GM13976 (cell line): ENCODE data around the gene SDR9C7.
"Not testable (repeated sequence)": the region's sequence is repeated elsewhere in the genome, so short reads cannot be mapped to it uniquely, and the experiment has no call there.

Source experiments
- DNase-seq: peaks from one replicate; pipeline ENCODE4 v3.0.0; 2012; ENCODE audit warnings: low spot score
- CTCF ChIP-seq: IDR thresholded peaks from 2 replicates; pipeline ENCODE4 v1.5.1; 2012; ENCODE audit warnings: borderline replicate concordance, mild to moderate bottlenecking; ENCODE audit not compliant: insufficient read depth; ENCODE audit errors: extremely low read depth, missing control alignments, control extremely low read depth
- in situ Hi-C: fragments of 300-500 bp; cut with MboI; formaldehyde crosslinking; loops from one replicate; pipeline ENCODE4 v1.12.0; 2022; ENCODE audit warnings: low sequenced_read_pairs, mixed read lengths, inconsistent platforms; ENCODE audit not compliant: unreplicated experiment

Gene SDR9C7

GRCh38 chr12:56933826-56934625, at the start of gene SDR9C7:
SDR9C7 (minus strand) TSS chr12:56934408; CDS start chr12:56934261, 147 bp downstream.
- in situ Hi-C loops = no loop called here
- DNase-seq = no peak
- TF ChIP-seq CTCF = no peak

GRCh38 chr12:56983386-56983785, 49.2 kb upstream of the SDR9C7 start:
- DNase-seq = no peak
- in situ Hi-C loops = loop anchor here (25.0 kb wide), 1 partner anchor 146 kb away; no protein-coding TSS in a partner anchor
- TF ChIP-seq CTCF = no peak

GRCh38 chr12:56982578-56983236, 48.5 kb upstream of the SDR9C7 start:
- not testable (repeated sequence) for DNase-seq
- in situ Hi-C loops = loop anchor here (25.0 kb wide), 1 partner anchor 145 kb away; no protein-coding TSS in a partner anchor

- no peak for DNase-seq
- no peak for TF ChIP-seq CTCF
- in situ Hi-C loops = loop anchor here (25.0 kb wide), 1 partner anchor 144 kb away; no protein-coding TSS in a partner anchor
Observed at GRCh38 chr12:56980941-56981530, 46.8 kb upstream of the SDR9C7 start.

- DNase-seq = no peak
- in situ Hi-C loops = loop anchor here (25.0 kb wide), 1 partner anchor 143 kb away; no protein-coding TSS in a partner anchor
- no peak for TF ChIP-seq CTCF
Observed at GRCh38 chr12:56980268-56980667, 46.1 kb upstream of the SDR9C7 start.

- no peak for DNase-seq
- in situ Hi-C loops = loop anchor here (25.0 kb wide), 1 partner anchor 142 kb away; no protein-coding TSS in a partner anchor
- TF ChIP-seq CTCF = no peak
Observed at GRCh38 chr12:56979628-56980027, 45.4 kb upstream of the SDR9C7 start.
